GM21381 (cell line): ENCODE measurements around the gene GPR35.

Experiments
- ATAC-seq: cut with Tn5 transposase; IDR thresholded peaks from one replicate; pipeline ENCODE4 v1.9.1; 2021; ENCODE audit warnings: mild to moderate bottlenecking, moderate library complexity; ENCODE audit not compliant: unreplicated experiment

The GPR35 gene

GRCh38 chr2:240637116-240637900, 12.0 kb downstream of the GPR35 start:
- ATAC-seq: no peak

DNA sequence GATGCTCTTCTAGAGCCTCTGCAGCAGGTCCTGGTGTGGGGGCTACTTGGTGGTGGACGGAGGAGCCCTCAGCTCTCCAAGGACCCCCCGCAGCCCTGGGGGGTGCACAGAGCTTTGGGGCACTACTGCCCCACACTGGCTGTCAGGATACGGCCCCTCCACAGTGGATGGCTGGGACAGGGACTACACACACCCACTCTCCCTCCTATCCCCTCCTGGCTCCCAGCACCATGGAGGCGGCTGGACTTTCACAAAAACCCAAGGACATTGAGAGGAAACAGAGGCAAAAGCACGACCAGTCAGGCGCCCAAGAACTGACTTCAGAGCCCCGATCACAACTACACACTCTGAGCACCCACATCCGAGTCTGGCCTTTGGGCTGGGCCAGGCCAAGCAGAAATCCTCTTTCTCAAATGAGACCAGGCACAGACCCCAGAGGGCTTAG, 12.6 kb downstream of the GPR35 start:
- ATAC-seq: no peak

DNA sequence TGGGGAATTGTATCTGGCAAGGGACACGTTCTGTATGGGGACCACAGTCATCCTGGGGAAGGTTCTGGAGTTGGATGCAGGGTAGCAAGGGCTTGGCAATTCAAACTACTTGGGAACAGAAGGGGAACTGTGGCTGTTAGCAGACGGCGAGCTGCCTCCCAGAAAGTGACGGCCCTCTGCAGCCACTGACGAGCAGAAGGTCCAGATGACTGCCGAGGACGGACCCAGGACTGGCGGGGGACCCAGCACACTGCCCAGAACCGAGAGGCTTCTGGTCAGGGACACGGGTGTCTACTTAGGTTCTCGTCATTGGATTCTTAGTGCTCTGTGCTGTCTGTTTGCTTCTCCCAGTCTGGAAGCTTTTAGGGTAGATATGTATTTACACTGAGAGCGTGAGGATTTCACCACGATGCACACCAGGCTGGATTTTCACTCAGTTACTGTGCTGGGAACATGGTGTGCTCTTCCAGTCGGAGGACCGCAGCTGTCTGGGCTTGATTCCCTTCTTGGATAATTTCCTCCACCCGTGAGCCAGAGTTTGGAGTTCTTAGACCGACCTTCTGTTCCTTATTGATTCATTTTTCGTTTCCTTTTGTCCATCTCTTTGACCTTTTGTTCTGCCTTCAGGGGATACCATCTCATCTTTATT, 13.4 kb downstream of the GPR35 start:
- ATAC-seq: no peak

DNA sequence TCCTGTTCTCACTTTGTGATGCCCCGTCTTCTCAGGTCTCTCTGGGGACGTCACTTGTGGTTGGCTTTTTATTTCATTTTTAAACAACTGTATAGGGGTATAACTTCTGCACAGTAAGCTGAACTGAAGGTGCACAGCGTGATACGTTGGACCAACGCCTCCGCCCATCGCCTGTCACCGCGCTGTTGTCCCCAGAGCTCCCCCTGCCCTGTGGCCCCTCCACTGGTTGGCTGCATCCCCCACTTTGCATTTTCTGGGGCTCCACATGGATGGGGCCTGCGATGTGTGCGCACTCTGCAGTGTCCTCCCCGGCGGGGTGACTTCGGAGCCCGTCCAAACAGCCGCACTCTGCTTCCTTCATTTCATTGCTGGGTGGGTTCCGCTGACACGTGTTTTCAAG, 14.3 kb downstream of the GPR35 start:
- no peak for ATAC-seq

GRCh38 chr2:240640939-240641338, 15.7 kb downstream of the GPR35 start:
- no peak for ATAC-seq

GRCh38 chr2:240642061-240642805, 17.0 kb downstream of the GPR35 start:
- no peak for ATAC-seq

GRCh38 chr2:240642806-240643092, 17.5 kb downstream of the GPR35 start:
- no peak for ATAC-seq

DNA sequence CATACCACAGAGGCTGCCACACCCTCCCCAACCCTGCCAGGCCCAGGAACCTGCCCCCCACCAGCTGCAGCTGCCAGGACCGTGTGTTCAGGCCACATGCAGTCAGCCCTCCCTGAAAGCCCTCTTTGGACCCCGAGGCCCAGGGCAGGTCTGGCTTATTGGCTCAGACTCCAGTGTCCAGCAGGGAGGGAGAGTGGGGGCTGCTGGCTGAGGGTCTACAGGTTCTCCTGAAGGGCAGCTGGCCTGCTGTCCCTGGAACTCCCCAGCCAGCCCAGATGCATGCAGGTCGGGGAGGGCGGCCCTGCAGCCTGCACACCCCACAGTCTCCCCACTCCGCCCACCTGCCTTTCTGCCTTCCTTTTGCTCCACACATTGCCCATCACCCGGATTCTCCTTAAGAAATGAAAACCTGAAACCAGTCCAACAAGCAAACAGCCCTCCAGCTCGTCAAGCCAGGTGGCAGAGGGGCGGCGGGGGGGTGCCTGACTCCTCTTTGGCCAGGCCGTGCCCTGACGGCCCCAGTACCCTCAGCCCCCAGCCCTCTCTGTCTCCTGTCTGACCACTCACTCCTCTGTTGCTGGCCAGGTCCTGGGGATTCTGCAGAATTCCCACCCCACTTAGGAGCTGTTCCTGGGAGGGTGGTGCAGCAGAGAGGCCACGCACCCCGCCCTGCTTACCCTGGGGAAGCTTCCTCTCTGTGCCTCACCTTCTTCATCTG, 18.0 kb downstream of the GPR35 start:
- no peak for ATAC-seq

- ATAC-seq: no peak
These were observed 18.5 kb downstream of the GPR35 start for GRCh38 chr2:240643811-240644150.

GRCh38 chr2:240644171-240644651, 18.9 kb downstream of the GPR35 start:
- no peak for ATAC-seq

GRCh38 chr2:240644859-240645301, 19.6 kb downstream of the GPR35 start:
- no peak for ATAC-seq

- ATAC-seq: no peak
These were observed 20.1 kb downstream of the GPR35 start for GRCh38 chr2:240645346-240645745.

GRCh38 chr2:240645801-240646175, 20.5 kb downstream of the GPR35 start:
- ATAC-seq: no peak

- no peak for ATAC-seq
These were observed 21.1 kb downstream of the GPR35 start for GRCh38 chr2:240646176-240646899.

GRCh38 chr2:240646900-240647502, 21.7 kb downstream of the GPR35 start:
- ATAC-seq: no peak

- ATAC-seq: no peak
These were observed 22.3 kb downstream of the GPR35 start for GRCh38 chr2:240647503-240648154.

- no peak for ATAC-seq
These were observed 22.9 kb downstream of the GPR35 start for GRCh38 chr2:240648155-240648649.

GRCh38 chr2:240648650-240649275, 23.5 kb downstream of the GPR35 start:
- ATAC-seq: no peak

DNA sequence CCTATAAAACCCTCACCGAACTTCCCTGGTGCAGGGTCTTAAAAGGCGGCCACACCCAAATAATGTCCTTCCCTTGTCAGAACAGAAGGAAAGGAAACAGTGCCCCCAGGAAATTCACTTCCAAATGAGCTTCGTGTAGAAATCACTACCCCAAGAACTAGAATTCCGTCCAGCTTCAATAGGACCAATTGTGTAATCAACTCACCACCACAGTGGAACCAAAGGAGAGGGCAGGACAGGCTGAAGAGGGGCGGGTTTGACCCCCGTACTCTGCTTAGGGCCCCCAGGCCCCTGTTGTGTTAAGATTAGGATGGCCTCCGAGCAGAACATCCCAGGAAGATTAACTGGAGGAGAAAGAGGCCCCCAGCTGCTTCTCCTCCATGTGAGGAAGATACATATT, 24.1 kb downstream of the GPR35 start:
- no peak for ATAC-seq
